ENCODE results near the gene SULT1E1. TPM values are rescaled to one million over a fixed set of nuclear protein-coding genes. Genes with fewer than 3 reads are reported as not detected.

The SULT1E1 gene
- total RNA-seq, 1 experiment from 2014 or later: not detected

DNA sequence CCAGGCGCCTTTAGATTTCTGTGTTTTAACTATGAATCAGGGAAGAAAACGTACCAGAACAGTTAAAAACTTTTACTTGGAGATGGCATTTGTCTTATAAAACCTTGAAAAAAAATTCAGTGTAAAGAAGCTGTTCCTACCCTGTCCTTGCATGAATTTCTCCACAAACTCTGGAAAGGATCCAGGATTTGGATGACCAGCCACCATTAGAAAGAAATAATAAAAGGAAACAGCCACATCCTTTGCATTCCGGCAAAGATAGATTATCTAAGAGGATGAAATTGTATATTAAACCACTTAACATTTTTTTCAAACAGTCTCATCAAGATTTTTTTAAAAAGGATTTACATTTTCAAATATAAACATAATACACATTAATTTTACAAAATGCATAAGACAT, 10.6 kb downstream of the SULT1E1 start:
- no peaks in the 10 kb centered on the region for H3K4me1 Mint-ChIP-seq
- no peak for ATAC-seq
- H3K27ac Mint-ChIP-seq: no peak overlapping the region
- peaks cover 7% of the 10 kb centered on the region; the same call in 1 of the 2 replicates for H3K9me3 Mint-ChIP-seq
- TF ChIP-seq, protein P1, sequence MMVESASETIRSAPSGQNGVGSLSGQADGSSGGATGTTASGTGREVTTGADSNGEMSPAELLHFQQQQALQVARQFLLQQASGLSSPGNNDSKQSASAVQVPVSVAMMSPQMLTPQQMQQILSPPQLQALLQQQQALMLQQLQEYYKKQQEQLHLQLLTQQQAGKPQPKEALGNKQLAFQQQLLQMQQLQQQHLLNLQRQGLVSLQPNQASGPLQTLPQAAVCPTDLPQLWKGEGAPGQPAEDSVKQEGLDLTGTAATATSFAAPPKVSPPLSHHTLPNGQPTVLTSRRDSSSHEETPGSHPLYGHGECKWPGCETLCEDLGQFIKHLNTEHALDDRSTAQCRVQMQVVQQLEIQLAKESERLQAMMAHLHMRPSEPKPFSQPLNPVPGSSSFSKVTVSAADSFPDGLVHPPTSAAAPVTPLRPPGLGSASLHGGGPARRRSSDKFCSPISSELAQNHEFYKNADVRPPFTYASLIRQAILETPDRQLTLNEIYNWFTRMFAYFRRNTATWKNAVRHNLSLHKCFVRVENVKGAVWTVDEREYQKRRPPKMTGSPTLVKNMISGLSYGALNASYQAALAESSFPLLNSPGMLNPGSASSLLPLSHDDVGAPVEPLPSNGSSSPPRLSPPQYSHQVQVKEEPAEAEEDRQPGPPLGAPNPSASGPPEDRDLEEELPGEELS (CRISPR knock-in tag; IDR thresholded peaks at IDR 0.05): no peak
- TF ChIP-seq CREB1 (CRISPR knock-in tag; IDR thresholded peaks at IDR 0.05) (no peak), ZNF532 (CRISPR knock-in tag; IDR thresholded peaks at IDR 0.05; ENCODE audit: borderline replicate concordance) (no peak), NFE2L1 (CRISPR knock-in tag; IDR thresholded peaks at IDR 0.05) (no peak), NR2C2 (CRISPR knock-in tag; IDR thresholded peaks at IDR 0.05) (no peak), CDX4 (CRISPR knock-in tag; IDR thresholded peaks at IDR 0.05; ENCODE audit: borderline replicate concordance) (no peak), NR1H2 (CRISPR knock-in tag; IDR thresholded peaks at IDR 0.05) (no peak), GABPB1 (CRISPR knock-in tag; IDR thresholded peaks at IDR 0.05) (no peak)
- TF ChIP-seq, protein P2, sequence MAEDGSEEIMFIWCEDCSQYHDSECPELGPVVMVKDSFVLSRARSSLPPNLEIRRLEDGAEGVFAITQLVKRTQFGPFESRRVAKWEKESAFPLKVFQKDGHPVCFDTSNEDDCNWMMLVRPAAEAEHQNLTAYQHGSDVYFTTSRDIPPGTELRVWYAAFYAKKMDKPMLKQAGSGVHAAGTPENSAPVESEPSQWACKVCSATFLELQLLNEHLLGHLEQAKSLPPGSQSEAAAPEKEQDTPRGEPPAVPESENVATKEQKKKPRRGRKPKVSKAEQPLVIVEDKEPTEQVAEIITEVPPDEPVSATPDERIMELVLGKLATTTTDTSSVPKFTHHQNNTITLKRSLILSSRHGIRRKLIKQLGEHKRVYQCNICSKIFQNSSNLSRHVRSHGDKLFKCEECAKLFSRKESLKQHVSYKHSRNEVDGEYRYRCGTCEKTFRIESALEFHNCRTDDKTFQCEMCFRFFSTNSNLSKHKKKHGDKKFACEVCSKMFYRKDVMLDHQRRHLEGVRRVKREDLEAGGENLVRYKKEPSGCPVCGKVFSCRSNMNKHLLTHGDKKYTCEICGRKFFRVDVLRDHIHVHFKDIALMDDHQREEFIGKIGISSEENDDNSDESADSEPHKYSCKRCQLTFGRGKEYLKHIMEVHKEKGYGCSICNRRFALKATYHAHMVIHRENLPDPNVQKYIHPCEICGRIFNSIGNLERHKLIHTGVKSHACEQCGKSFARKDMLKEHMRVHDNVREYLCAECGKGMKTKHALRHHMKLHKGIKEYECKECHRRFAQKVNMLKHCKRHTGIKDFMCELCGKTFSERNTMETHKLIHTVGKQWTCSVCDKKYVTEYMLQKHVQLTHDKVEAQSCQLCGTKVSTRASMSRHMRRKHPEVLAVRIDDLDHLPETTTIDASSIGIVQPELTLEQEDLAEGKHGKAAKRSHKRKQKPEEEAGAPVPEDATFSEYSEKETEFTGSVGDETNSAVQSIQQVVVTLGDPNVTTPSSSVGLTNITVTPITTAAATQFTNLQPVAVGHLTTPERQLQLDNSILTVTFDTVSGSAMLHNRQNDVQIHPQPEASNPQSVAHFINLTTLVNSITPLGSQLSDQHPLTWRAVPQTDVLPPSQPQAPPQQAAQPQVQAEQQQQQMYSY (CRISPR knock-in tag; IDR thresholded peaks at IDR 0.05): no peak
- POLR2A ChIA-PET: no interaction called here
- H3K4me3 Mint-ChIP-seq: no peak overlapping the region
- CTCF ChIA-PET: no interaction called here
- H3K36me3 Mint-ChIP-seq: no peaks in the 10 kb centered on the region
- no peak for DNase-seq (ENCODE audit: low spot score)
- H3K27me3 Mint-ChIP-seq (ENCODE audit: low read depth): no peaks in the 10 kb centered on the region

DNA sequence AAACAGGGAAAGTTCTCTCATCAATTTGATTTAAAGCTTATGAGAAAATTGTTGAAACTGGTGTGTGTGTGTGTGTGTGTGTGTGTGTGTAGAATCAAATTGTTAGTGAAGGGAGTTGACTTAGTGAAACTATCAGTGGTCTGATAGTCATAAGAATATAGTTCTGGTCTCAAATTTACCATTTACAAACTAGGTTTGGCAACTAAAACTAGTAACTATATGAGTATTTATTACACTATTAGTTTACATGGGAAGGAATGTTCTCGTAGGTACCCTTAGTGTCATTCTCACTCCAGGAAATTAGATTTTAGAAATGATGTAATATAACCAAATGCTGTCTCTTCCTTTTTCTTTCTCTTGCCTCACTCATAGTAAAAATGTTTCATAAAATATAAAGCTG, 11.9 kb downstream of the SULT1E1 start:
- H3K27ac Mint-ChIP-seq: no peak overlapping the region
- no peak overlapping the region for H3K4me3 Mint-ChIP-seq
- no peaks in the 10 kb centered on the region for H3K36me3 Mint-ChIP-seq
- POLR2A ChIA-PET: no interaction called here
- no peak for ATAC-seq
- no peak for DNase-seq (ENCODE audit: low spot score)
- H3K4me1 Mint-ChIP-seq: no peaks in the 10 kb centered on the region
- H3K27me3 Mint-ChIP-seq (ENCODE audit: low read depth): no peaks in the 10 kb centered on the region
- H3K9me3 Mint-ChIP-seq: peaks cover 7% of the 10 kb centered on the region; the same call in 1 of the 2 replicates
- TF ChIP-seq ZNF416 (CRISPR knock-in tag; IDR thresholded peaks at IDR 0.05) (no peak), SP1 (CRISPR knock-in tag; conservative IDR thresholded peaks at IDR 0.05) (no peak), ZNF219 (CRISPR knock-in tag; IDR thresholded peaks at IDR 0.05; ENCODE audit: borderline replicate concordance) (no peak), ELF4 (CRISPR knock-in tag; IDR thresholded peaks at IDR 0.05; ENCODE audit: low read depth) (no peak), CBFB (CRISPR knock-in tag; IDR thresholded peaks at IDR 0.05; ENCODE audit: low read depth) (no peak), SMAD3 (CRISPR knock-in tag; IDR thresholded peaks at IDR 0.05; ENCODE audit: borderline replicate concordance) (no peak), HMGA2 (CRISPR knock-in tag; IDR thresholded peaks at IDR 0.05) (no peak)
- CTCF ChIA-PET: interaction anchor here (0.6 kb wide), 1 partner anchor 1400 kb away, joined by 3 read pairs; no protein-coding TSS in a partner anchor
